Activated CD4-positive, CD25-positive, alpha-beta regulatory T cell treated with anti-CD3 and anti-CD28 coated beads, Interleukin-2, amount 50 U/mL, for 72 hours (primary cell): ENCODE data around the gene TMEM63B.
"Not testable (repeated sequence)": the region's sequence is repeated elsewhere in the genome, so short reads cannot be mapped to it uniquely, and the experiment has no call there.

ENCODE experiments used
- DNase-seq: peaks from one replicate; pipeline ENCODE4 v3.0.0; 2021

The TMEM63B gene

GRCh38 chr6:44127186-44128019, at the start of gene TMEM63B, which contains the start of gene MRPL14:
Gene TMEM63B (plus strand): TSS chr6:44127554. CDS start chr6:44134585, 7,031 bp downstream.
Gene MRPL14 (minus strand): TSS chr6:44127452. CDS start chr6:44116611, 10,841 bp downstream.
- peak; percentile 90 for DNase-seq

- DNase-seq, result no peak
Measured at GRCh38 chr6:44078219-44078826, 49.0 kb upstream of the TMEM63B start.

- DNase-seq, result peak; percentile 72
Measured at GRCh38 chr6:44078827-44079671, 48.3 kb upstream of the TMEM63B start.

GRCh38 chr6:44079672-44080071, 47.7 kb upstream of the TMEM63B start:
- no peak for DNase-seq

- no peak for DNase-seq
Measured at GRCh38 chr6:44080561-44081521, 46.5 kb upstream of the TMEM63B start.

GRCh38 chr6:44081753-44082152, 45.6 kb upstream of the TMEM63B start:
- no peak for DNase-seq

GRCh38 chr6:44082872-44083321, 44.5 kb upstream of the TMEM63B start:
- no peak for DNase-seq

GRCh38 chr6:44084231-44085014, 42.9 kb upstream of the TMEM63B start:
- no peak for DNase-seq

GRCh38 chr6:44085219-44085618, 42.1 kb upstream of the TMEM63B start:
- no peak for DNase-seq

GRCh38 chr6:44086931-44087574, 40.3 kb upstream of the TMEM63B start:
- no peak for DNase-seq

GRCh38 chr6:44087623-44088022, 39.7 kb upstream of the TMEM63B start:
- DNase-seq, result no peak

- DNase-seq, result no peak
Measured at GRCh38 chr6:44088827-44089590, 38.3 kb upstream of the TMEM63B start.

- no peak for DNase-seq
Measured at GRCh38 chr6:44090465-44090864, 36.9 kb upstream of the TMEM63B start.

GRCh38 chr6:44091356-44091755, 36.0 kb upstream of the TMEM63B start:
- not testable (repeated sequence) for DNase-seq

- no peak for DNase-seq
Measured at GRCh38 chr6:44091981-44092884, 35.1 kb upstream of the TMEM63B start.

GRCh38 chr6:44093066-44093465, 34.3 kb upstream of the TMEM63B start:
- DNase-seq, result no peak

- DNase-seq, result no peak
Measured at GRCh38 chr6:44093750-44094402, 33.5 kb upstream of the TMEM63B start.
